OCI-LY3 (cell line): ENCODE measurements around the gene FBXL13.
A peak's percentile ranks its signal among the peaks of the same experiment; 100 is the strongest.

Source experiments
- H2AFZ ChIP-seq: fragments of 200-600, 300-600 bp; shearing (Covaris generic); 2 replicates; pipeline ENCODE4 v1.6.0; 2014; ENCODE audit warnings: antibody characterized with exemption, low read depth, low read length
- H3K27ac ChIP-seq: fragments of 200-600, 300-600 bp; sonication (generic); 2 replicates; pipeline ENCODE4 v1.5.1; 2014; ENCODE audit warnings: mild to moderate bottlenecking, low read length, moderate library complexity, mixed read lengths
- H3K27me3 ChIP-seq: fragments of 200-600, 300-600 bp; sonication (generic); 2 replicates; pipeline ENCODE4 v1.6.1; 2014; ENCODE audit warnings: low read depth, low read length, mixed read lengths
- H3K36me3 ChIP-seq: fragments of 200-600, 300-600 bp; sonication (generic); replicated peaks from 2 replicates; pipeline ENCODE3; 2014; ENCODE audit warnings: low read depth, low read length, mixed read lengths
- H3K4me1 ChIP-seq: fragments of 300-600, 200-600 bp; sonication (generic); 2 replicates; pipeline ENCODE4 v1.6.1; 2014; ENCODE audit warnings: low read length, mixed read lengths
- H3K4me2 ChIP-seq: fragments of 200-600, 300-600 bp; sonication (generic); 2 replicates; pipeline ENCODE4 v1.6.1; 2014; ENCODE audit warnings: low read length, mixed read lengths
- H3K4me3 ChIP-seq: fragments of 300-600, 200-600 bp; sonication (generic); 2 replicates; pipeline ENCODE4 v1.5.1; 2014; ENCODE audit warnings: antibody characterized with exemption, mild to moderate bottlenecking, low read length, moderate library complexity
- H3K79me2 ChIP-seq: fragments of 300-600, 200-600 bp; shearing (Covaris generic); 2 replicates; pipeline ENCODE4 v1.6.1; 2014; ENCODE audit warnings: mild to moderate bottlenecking, low read length, mixed read lengths
- H3K9ac ChIP-seq: fragments of 300-600, 200-600 bp; shearing (Covaris generic); 2 replicates; pipeline ENCODE4 v1.6.0; 2014; ENCODE audit warnings: mild to moderate bottlenecking, low read length, moderate library complexity
- H3K9me3 ChIP-seq: fragments of 200-600, 300-600 bp; shearing (Covaris generic); 2 replicates; pipeline ENCODE4 v1.6.1; 2014; ENCODE audit warnings: low read length, mixed read lengths; ENCODE audit not compliant: insufficient read depth
- H4K20me1 ChIP-seq: fragments of 200-600, 300-600 bp; sonication (generic); 2 replicates; pipeline ENCODE4 v1.6.1; 2016; ENCODE audit warnings: low read length, mixed read lengths; ENCODE audit not compliant: insufficient read depth
- CTCF ChIP-seq: fragments of 200-600, 300-600 bp; sonication (generic); IDR thresholded peaks from 2 replicates; pipeline ENCODE4 v1.5.1; 2014; ENCODE audit warnings: antibody characterized with exemption, low read length, low read depth
- EZH2phosphoT487 ChIP-seq: fragments of 200-600 bp; shearing (Covaris generic); IDR thresholded peaks from 2 replicates; pipeline ENCODE4 v1.6.1; 2018; ENCODE audit warnings: antibody characterized with exemption, mixed run types, low read depth

Gene FBXL13

GRCh38 chr7:102943423-102944169, 131.0 kb downstream of the FBXL13 start:
- H2AFZ ChIP-seq: no peak overlapping the region
- peak overlapping the region; percentile 5; the same call in 1 of the 2 replicates for H3K4me2 ChIP-seq
- no peak overlapping the region for H3K4me3 ChIP-seq
- no peak for TF ChIP-seq EZH2phosphoT487
- TF ChIP-seq CTCF: no peak
- no peaks in the 10 kb centered on the region for H3K79me2 ChIP-seq
- H3K9ac ChIP-seq: no peak overlapping the region
- H3K27me3 ChIP-seq: no peaks in the 10 kb centered on the region
- H3K27ac ChIP-seq: no peak overlapping the region
- H3K36me3 ChIP-seq: no peaks in the 10 kb centered on the region
- H3K4me1 ChIP-seq: peaks cover 16% of the 10 kb centered on the region
- no peaks in the 10 kb centered on the region for H3K9me3 ChIP-seq
- no peaks in the 10 kb centered on the region for H4K20me1 ChIP-seq

- Histone ChIP-seq H3K36me3 (no peaks in the 10 kb centered on the region), H3K4me2 (0 out of 2 replicates have a peak overlapping the region, but pooled peaks have one; percentile 5), H4K20me1 (no peaks in the 10 kb centered on the region), H3K4me1 (peaks cover 16% of the 10 kb centered on the region), H3K79me2 (no peaks in the 10 kb centered on the region), H3K27ac (no peak overlapping the region), H3K4me3 (no peak overlapping the region), H2AFZ (no peak overlapping the region), H3K9ac (no peak overlapping the region), H3K9me3 (no peaks in the 10 kb centered on the region), H3K27me3 (no peaks in the 10 kb centered on the region)
- no peak for TF ChIP-seq EZH2phosphoT487
- TF ChIP-seq CTCF: no peak
These were observed 131.7 kb downstream of the FBXL13 start for GRCh38 chr7:102942868-102943267.

GRCh38 chr7:102942181-102942866, 132.3 kb downstream of the FBXL13 start:
- H3K79me2 ChIP-seq: no peaks in the 10 kb centered on the region
- H3K4me2 ChIP-seq: no peak overlapping the region
- no peak overlapping the region for H3K4me3 ChIP-seq
- no peaks in the 10 kb centered on the region for H3K9me3 ChIP-seq
- peaks cover 16% of the 10 kb centered on the region for H3K4me1 ChIP-seq
- H3K27ac ChIP-seq: no peak overlapping the region
- no peaks in the 10 kb centered on the region for H3K27me3 ChIP-seq
- TF ChIP-seq EZH2phosphoT487 (no peak), CTCF (no peak)
- H3K36me3 ChIP-seq: no peaks in the 10 kb centered on the region
- H4K20me1 ChIP-seq: no peaks in the 10 kb centered on the region
- H3K9ac ChIP-seq: no peak overlapping the region
- no peak overlapping the region for H2AFZ ChIP-seq

- TF ChIP-seq EZH2phosphoT487 (no peak), CTCF (no peak)
- Histone ChIP-seq H3K36me3 (no peaks in the 10 kb centered on the region), H3K4me1 (peaks cover 20% of the 10 kb centered on the region), H3K27me3 (no peaks in the 10 kb centered on the region), H4K20me1 (no peaks in the 10 kb centered on the region), H3K9ac (no peak overlapping the region), H3K27ac (no peak overlapping the region), H3K9me3 (no peaks in the 10 kb centered on the region), H3K4me3 (no peak overlapping the region), H3K4me2 (no peak overlapping the region), H2AFZ (no peak overlapping the region), H3K79me2 (no peaks in the 10 kb centered on the region)
These were observed 135.9 kb downstream of the FBXL13 start for GRCh38 chr7:102938679-102939078.
